Osteoblast (primary cell): ENCODE data around the gene TLE4. TPM values are rescaled to one million over a fixed set of nuclear protein-coding genes. Genes with fewer than 3 reads are reported as not detected.

ENCODE experiments used
- DNase-seq: peaks from one replicate; pipeline ENCODE4 v3.0.0; 2011; ENCODE audit warnings: low spot score, mixed read lengths; ENCODE audit not compliant: insufficient read length; ENCODE audit errors: missing footprints
- H2AFZ ChIP-seq: 2 replicates; pipeline ENCODE4 v1.6.0; 2011; ENCODE audit warnings: mild to moderate bottlenecking, low read length
- H3K27ac ChIP-seq: 2 replicates; pipeline ENCODE4 v1.5.1; 2011; ENCODE audit warnings: mild to moderate bottlenecking, low read depth, low read length, moderate library complexity
- H3K27me3 ChIP-seq: 2 replicates; pipeline ENCODE4 v1.6.0; 2012; ENCODE audit warnings: mild to moderate bottlenecking, control low read depth, inconsistent platforms, low read length, moderate library complexity; ENCODE audit not compliant: insufficient read depth
- H3K36me3 ChIP-seq: 2 replicates; pipeline ENCODE4 v1.5.1; 2011; ENCODE audit warnings: mild to moderate bottlenecking, low read length, control low read depth, moderate library complexity; ENCODE audit not compliant: insufficient read depth
- H3K4me1 ChIP-seq: 2 replicates; pipeline ENCODE4 v1.5.1; 2011; ENCODE audit warnings: mild to moderate bottlenecking, low read length, control low read depth, moderate library complexity; ENCODE audit not compliant: insufficient read depth
- H3K4me2 ChIP-seq: 2 replicates; pipeline ENCODE4 v1.6.0; 2011; ENCODE audit warnings: mild to moderate bottlenecking, low read length; ENCODE audit not compliant: insufficient read depth
- H3K4me3 ChIP-seq: fragments of 200-600 bp; sonication (generic); 3 replicates; pipeline ENCODE4 v1.5.1; 2012; ENCODE audit warnings: mild to moderate bottlenecking, low read length, inconsistent platforms; ENCODE audit not compliant: insufficient read depth
- H3K79me2 ChIP-seq: 2 replicates; pipeline ENCODE4 v1.6.0; 2012; ENCODE audit warnings: mild to moderate bottlenecking, low read length, control low read depth, inconsistent platforms; ENCODE audit not compliant: insufficient read depth
- H3K9me3 ChIP-seq: 2 replicates; pipeline ENCODE4 v1.5.1; 2011; ENCODE audit warnings: low read depth, low read length, control low read depth
- H4K20me1 ChIP-seq: 2 replicates; pipeline ENCODE4 v1.6.0; 2012; ENCODE audit warnings: mild to moderate bottlenecking, low read length, control low read depth; ENCODE audit not compliant: insufficient read depth
- CTCF ChIP-seq: IDR thresholded peaks from 2 replicates; pipeline ENCODE4 v1.5.1; 2011; ENCODE audit warnings: mild to moderate bottlenecking, low read depth, low read length, moderate library complexity; ENCODE audit errors: extremely low read depth
- total RNA-seq: library from RNA; depleted of rRNA; stranded (reverse); fragments of >200 nt; gene quantifications from 2 replicates; pipeline ENCODE4 v1.2.3, GENCODE V29; 2012

TLE4 gene
- total RNA-seq, 1 donor, result 62.2 TPM

DNA sequence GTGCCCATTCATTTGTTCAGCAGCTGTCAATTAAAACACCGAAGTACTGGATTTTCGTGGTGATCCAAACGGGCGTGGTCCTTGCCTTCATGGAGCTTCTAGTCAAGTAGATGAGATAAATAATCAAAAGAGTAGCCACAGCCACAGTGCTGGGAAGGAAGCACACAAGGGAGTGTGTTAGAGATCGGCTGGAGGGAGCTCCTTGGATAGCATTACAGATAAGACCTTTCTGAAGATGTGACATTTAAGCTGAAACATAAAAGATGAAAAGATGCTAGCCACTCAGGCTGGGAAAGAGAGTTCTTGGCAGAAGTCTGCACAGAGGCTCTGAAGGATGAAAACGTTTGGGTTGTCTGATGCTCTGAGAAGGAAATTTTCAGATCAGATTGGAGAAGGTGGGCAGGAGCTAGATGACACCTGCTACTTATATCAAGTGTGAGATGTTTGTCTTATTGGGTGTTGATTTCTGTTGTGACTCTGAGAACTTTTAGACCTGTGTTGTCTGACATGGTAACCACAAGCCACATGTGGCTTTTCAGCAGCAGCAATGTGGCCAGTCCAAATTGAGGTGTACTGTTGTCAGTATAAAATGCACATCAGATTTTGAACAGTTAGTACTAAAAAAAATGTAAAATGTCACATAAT is 123.9 kb downstream of the TLE4 start:
- Histone ChIP-seq H3K27ac (no peak overlapping the region), H4K20me1 (peaks cover 2% of the 10 kb centered on the region), H3K4me2 (no peak overlapping the region), H3K4me3 (no peak overlapping the region), H2AFZ (no peak overlapping the region), H3K27me3 (no peaks in the 10 kb centered on the region), H3K9me3 (no peaks in the 10 kb centered on the region), H3K79me2 (peaks cover 6% of the 10 kb centered on the region), H3K4me1 (peaks cover 21% of the 10 kb centered on the region), H3K36me3 (no peaks in the 10 kb centered on the region)
- TF ChIP-seq CTCF, result no peak
- DNase-seq, result no peak

- Histone ChIP-seq H3K27me3 (no peaks in the 10 kb centered on the region), H3K36me3 (no peaks in the 10 kb centered on the region), H3K4me3 (no peak overlapping the region), H2AFZ (no peak overlapping the region), H3K4me2 (no peak overlapping the region), H3K79me2 (peaks cover 4% of the 10 kb centered on the region), H3K27ac (no peak overlapping the region), H3K4me1 (peaks cover 12% of the 10 kb centered on the region), H4K20me1 (peaks cover 2% of the 10 kb centered on the region), H3K9me3 (no peaks in the 10 kb centered on the region)
- no peak for TF ChIP-seq CTCF
- DNase-seq, result no peak
Measured at GRCh38 chr9:79698967-79699366, 127.2 kb downstream of the TLE4 start.

- H4K20me1 ChIP-seq, result peaks cover 2% of the 10 kb centered on the region
- H3K4me1 ChIP-seq, result peaks cover 7% of the 10 kb centered on the region
- H2AFZ ChIP-seq, result no peak overlapping the region
- no peak overlapping the region for H3K4me2 ChIP-seq
- peaks cover 2% of the 10 kb centered on the region for H3K79me2 ChIP-seq
- H3K27me3 ChIP-seq, result no peaks in the 10 kb centered on the region
- H3K4me3 ChIP-seq, result no peak overlapping the region
- TF ChIP-seq CTCF, result no peak
- DNase-seq, result no peak
- no peaks in the 10 kb centered on the region for H3K36me3 ChIP-seq
- H3K9me3 ChIP-seq, result no peaks in the 10 kb centered on the region
- no peak overlapping the region for H3K27ac ChIP-seq
Measured at GRCh38 chr9:79699479-79699878, 127.7 kb downstream of the TLE4 start.

DNA sequence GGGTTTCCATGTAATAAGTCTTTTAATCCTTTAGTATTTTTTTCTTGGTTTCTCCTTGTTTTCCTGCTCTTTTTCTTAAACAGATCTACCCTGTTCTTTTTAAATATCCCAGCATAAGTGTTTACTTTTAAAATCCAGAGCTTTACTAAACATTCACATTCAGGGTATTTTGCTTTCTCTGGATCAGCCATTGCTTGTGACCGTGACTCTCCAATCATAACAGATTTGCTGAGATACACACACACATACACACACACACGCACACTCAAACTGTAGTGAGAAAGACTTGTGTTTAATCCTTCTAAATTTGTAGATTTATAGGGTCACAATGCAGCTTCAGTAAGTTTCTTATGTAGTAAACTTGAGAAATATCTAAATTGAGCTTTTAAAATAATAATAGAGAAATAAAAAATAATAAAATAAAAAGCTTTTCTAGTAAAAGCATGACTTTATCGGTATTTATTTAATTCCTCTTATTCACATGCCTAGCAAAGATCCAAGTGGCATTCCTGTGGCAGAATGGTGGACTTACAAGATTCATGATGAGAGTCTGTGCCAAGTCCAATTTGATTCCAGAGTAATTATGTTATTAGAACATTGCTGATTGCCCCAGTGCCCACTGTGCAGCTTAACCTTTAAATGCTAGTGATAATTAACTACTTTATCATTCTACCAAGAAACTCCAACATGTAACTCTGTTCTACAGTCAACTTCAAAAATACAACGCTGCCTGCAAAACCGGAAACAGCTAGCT is 129.0 kb downstream of the TLE4 start:
- Histone ChIP-seq H2AFZ (no peak overlapping the region), H3K79me2 (peaks cover 2% of the 10 kb centered on the region), H4K20me1 (peaks cover 2% of the 10 kb centered on the region), H3K9me3 (no peaks in the 10 kb centered on the region), H3K27ac (no peak overlapping the region), H3K4me1 (no peaks in the 10 kb centered on the region), H3K27me3 (no peaks in the 10 kb centered on the region), H3K36me3 (peaks cover 5% of the 10 kb centered on the region), H3K4me2 (no peak overlapping the region), H3K4me3 (no peak overlapping the region)
- TF ChIP-seq CTCF, result no peak
- DNase-seq, result no peak
